Right lobe of liver (tissue), 6 donors: ENCODE measurements around the gene GCSAML. TPM values are rescaled to one million over a fixed set of nuclear protein-coding genes. Genes with fewer than 3 reads are reported as not detected.

Experiments
- ATAC-seq, 4 donors: fragments of 200-7000 bp; cut with Tn5 transposase; one replicate each; pipeline ENCODE4 v1.9.1; 2020; ENCODE audit warnings: mild to moderate bottlenecking in 4 of 4, moderate library complexity in 4 of 4
- DNase-seq, 3 donors: peaks; one replicate each; pipeline ENCODE4 v3.0.0-alpha.2; 2020
- H3K27ac ChIP-seq, 3 donors: fragments of 200-600 bp; one replicate each; pipeline ENCODE4 v1.8.0; 2022
- H3K27me3 ChIP-seq, 2 donors: fragments of 200-600 bp; one replicate each; pipeline ENCODE4 v1.8.0; 2022
- H3K36me3 ChIP-seq, 4 donors: fragments of 200-600 bp; sonication (generic) in 1 of 4; one replicate each; pipeline versions ENCODE4 v1.5.1 to v1.8.0; 2017 to 2022; ENCODE audit warnings: control low read depth in 1 of 4
- H3K4me1 ChIP-seq, 4 donors: fragments of 200-600 bp; sonication (generic) in 1 of 4; one replicate each; pipeline versions ENCODE4 v1.5.1 to v1.8.0; 2017 to 2022; ENCODE audit warnings: control low read depth in 1 of 4
- H3K4me3 ChIP-seq, 3 donors: fragments of 200-600 bp; one replicate each; pipeline ENCODE4 v1.8.0; 2022
- H3K9me3 ChIP-seq, 4 donors: fragments of 200-600 bp; sonication (generic) in 1 of 4; one replicate each; pipeline versions ENCODE4 v1.5.1 to v1.8.0; 2017 to 2022; ENCODE audit warnings: control low read depth in 1 of 4
- POLR2A ChIP-seq: fragments of 450-650 bp; IDR thresholded peaks from one replicate; pipeline ENCODE4 v1.6.1; 2017; ENCODE audit warnings: antibody characterized with exemption, mild to moderate bottlenecking
- whole genome bisulfite sequencing: methylation state at CpG from one replicate; pipeline ENCODE4 v1.1.6; 2018; ENCODE audit warnings: low coverage, low lambda C conversion rate; ENCODE audit not compliant: insufficient coverage; ENCODE audit errors: missing lambda C conversion rate; 5-methylcytosine and 5-hydroxymethylcytosine counted together
- intact Hi-C, 2 donors: fragments of 100-400 bp; cut with DNase I; formaldehyde crosslinking; loops; one replicate each; pipeline versions ENCODE4 v1.11.2 to v1.14.1; 2022
- total RNA-seq, 6 experiments: library from RNA; depleted of rRNA in 2 of 6; stranded (reverse); fragments of >200 nt in 2 of 6; fragmentation: NEBNext Ultra II Directional in 3 of 6; extraction: Animal tissue kit (Norgen Biotek cat#: 25700) in 3 of 6; gene quantifications; one replicate each; pipeline versions ENCODE4 v1.1.0 to v1.2.4, GENCODE V29; 2016 to 2023
- TF ChIP-seq, protein P1 (sequence below), 4 donors: fragments of 200-600 bp in 3 of 4; fragments of 450-650 bp in 1 of 4; IDR thresholded peaks; one replicate each; pipeline versions ENCODE4 v1.5.1 to v1.8.0; 2016 to 2022; ENCODE audit warnings: antibody characterized with exemption in 4 of 4, mild to moderate bottlenecking in 2 of 4
- donor health status: DM: no; HTN: yes; CAD: no.
- donor health status: DM: no; HTN: no; CAD: no.
- donor health status: DM: no; HTN: no; CAD: no.
- donor health status: DM: no; HTN: yes; CAD: no.
- donor health status: DM: no; HTN: yes; CAD: no.

The GCSAML gene
- total RNA-seq, 6 experiments from 2014 or later = 0.24 TPM; not detected in 5

GRCh38 chr1:247540581-247540980 is 8.4 kb upstream of the GCSAML start:
- Histone ChIP-seq H3K27ac (no peak overlapping the region), H3K4me1 (no peaks in the 10 kb centered on the region), H3K27me3 (no peaks in the 10 kb centered on the region), H3K9me3 (no peaks in the 10 kb centered on the region), H3K36me3 (no peaks in the 10 kb centered on the region), H3K4me3 (no peak overlapping the region)
- intact Hi-C loops = no loop called here
- whole genome bisulfite sequencing = 36% methylated on average over 7 of the region's 7 CpGs
- no peak for DNase-seq
- TF ChIP-seq, protein P1, sequence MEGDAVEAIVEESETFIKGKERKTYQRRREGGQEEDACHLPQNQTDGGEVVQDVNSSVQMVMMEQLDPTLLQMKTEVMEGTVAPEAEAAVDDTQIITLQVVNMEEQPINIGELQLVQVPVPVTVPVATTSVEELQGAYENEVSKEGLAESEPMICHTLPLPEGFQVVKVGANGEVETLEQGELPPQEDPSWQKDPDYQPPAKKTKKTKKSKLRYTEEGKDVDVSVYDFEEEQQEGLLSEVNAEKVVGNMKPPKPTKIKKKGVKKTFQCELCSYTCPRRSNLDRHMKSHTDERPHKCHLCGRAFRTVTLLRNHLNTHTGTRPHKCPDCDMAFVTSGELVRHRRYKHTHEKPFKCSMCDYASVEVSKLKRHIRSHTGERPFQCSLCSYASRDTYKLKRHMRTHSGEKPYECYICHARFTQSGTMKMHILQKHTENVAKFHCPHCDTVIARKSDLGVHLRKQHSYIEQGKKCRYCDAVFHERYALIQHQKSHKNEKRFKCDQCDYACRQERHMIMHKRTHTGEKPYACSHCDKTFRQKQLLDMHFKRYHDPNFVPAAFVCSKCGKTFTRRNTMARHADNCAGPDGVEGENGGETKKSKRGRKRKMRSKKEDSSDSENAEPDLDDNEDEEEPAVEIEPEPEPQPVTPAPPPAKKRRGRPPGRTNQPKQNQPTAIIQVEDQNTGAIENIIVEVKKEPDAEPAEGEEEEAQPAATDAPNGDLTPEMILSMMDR (IDR thresholded peaks at IDR 0.05) = no peak
- TF ChIP-seq POLR2A = no peak
- no peak for ATAC-seq

DNA sequence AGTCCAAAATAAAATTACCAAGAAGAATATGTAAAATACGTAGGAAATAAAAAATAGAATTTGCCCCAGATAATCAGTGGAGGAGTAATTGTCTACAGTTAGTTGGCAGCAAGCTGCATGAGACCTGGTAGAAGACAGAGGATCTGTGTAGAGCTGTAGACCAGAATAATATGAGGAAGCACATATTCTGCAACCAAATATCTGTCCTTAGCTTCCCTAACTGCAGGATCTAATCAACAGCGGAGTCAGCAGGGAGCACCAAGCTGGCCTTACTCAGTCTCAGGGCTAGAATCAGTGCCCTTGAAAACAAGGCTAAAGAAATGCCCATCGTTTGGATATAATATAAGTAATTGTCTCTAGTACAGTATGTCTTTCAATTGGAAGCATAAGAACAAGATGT is 6.1 kb upstream of the GCSAML start:
- ATAC-seq (no peak), DNase-seq (no peak)
- intact Hi-C loops = no loop called here
- no peak overlapping the region for H3K4me3 ChIP-seq
- no peaks in the 10 kb centered on the region for H3K9me3 ChIP-seq
- H3K36me3 ChIP-seq = no peaks in the 10 kb centered on the region
- no peaks in the 10 kb centered on the region for H3K4me1 ChIP-seq
- TF ChIP-seq, protein P1 (IDR thresholded peaks at IDR 0.05) = no peak
- H3K27ac ChIP-seq = no peak overlapping the region
- 22% methylated on average over 3 of the region's 3 CpGs for WGBS
- no peaks in the 10 kb centered on the region for H3K27me3 ChIP-seq

DNA sequence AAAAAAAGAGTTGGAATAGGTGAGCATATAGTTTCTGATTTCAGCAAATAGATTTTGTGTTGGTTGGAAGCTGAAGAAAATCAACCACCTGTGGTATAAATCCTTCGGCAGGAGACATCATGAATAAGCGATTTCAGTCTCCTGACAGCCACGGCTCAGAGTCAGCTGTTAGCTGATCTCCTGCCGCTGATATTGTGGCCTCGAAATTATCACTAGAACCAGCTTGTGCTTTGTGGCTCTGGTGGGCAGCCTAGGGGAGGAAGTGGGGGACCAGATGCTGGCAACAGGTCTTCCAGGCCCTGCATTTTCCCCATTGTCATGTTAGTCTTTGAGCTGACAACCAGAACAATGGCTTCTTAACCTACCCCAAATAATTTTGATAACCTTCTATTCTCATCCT is 842 bp upstream of the GCSAML start:
- intact Hi-C loops = no loop called here
- no peak overlapping the region for H3K4me3 ChIP-seq
- no peak overlapping the region for H3K27ac ChIP-seq
- DNase-seq (no peak), ATAC-seq (no peak)
- H3K4me1 ChIP-seq = no peaks in the 10 kb centered on the region
- H3K27me3 ChIP-seq = no peaks in the 10 kb centered on the region
- WGBS = 37% methylated on average over 4 of the region's 5 CpGs
- no peaks in the 10 kb centered on the region for H3K9me3 ChIP-seq
- TF ChIP-seq, protein P1 (IDR thresholded peaks at IDR 0.05) = no peak
- TF ChIP-seq POLR2A = no peak
- H3K36me3 ChIP-seq = no peaks in the 10 kb centered on the region

DNA sequence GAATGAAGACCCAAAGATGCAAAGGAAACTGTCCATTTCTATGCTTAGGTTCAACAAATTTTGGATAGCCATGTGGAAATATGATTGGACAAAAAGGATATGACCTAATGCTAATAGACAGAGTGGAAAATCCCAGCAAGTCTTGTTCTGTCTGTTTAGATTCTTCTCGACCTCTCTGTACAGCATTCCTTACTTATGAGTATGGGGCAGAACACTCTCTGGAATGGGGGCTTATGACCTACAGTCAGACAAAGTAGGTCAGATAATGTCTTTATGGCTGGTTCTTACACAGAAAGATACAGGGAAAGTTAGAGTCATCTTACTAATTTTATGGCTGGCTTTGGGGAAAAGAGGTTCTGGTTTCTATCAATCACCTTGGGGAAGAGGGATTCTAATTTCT is 2.8 kb downstream of the GCSAML start:
- H3K4me1 ChIP-seq = no peaks in the 10 kb centered on the region
- no peak for TF ChIP-seq POLR2A
- TF ChIP-seq, protein P1 (IDR thresholded peaks at IDR 0.05) = no peak
- no peak for DNase-seq
- H3K9me3 ChIP-seq = no peaks in the 10 kb centered on the region
- WGBS = 23% methylated on average over 1 of the region's 1 CpG
- intact Hi-C loops = no loop called here
- H3K27me3 ChIP-seq = no peaks in the 10 kb centered on the region
- H3K36me3 ChIP-seq = no peaks in the 10 kb centered on the region
- H3K4me3 ChIP-seq = no peak overlapping the region
- ATAC-seq = peak in 1 of 4 donors; percentile 18
- no peak overlapping the region for H3K27ac ChIP-seq

DNA sequence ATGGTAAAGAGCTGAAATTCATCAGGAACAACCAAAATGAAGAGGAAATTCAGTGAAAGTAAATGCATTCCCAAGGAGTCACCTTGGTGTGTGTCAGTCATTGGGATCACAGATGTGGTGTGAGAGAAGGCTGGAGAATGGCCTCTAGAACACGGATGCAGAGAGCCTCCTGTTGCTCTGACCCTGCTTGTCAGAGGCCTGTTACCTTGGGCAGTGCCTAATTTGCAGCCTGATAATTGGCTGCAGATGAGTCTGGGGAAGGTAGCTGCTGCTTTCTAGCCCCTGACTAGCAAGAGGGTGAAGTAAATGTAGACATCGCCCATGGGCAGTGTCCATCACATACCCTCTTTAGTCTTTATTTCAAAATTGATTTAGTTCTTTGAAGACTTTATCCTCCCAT is 3.3 kb downstream of the GCSAML start:
- no peaks in the 10 kb centered on the region for H3K36me3 ChIP-seq
- TF ChIP-seq, protein P1 (IDR thresholded peaks at IDR 0.05) = no peak
- TF ChIP-seq POLR2A = no peak
- H3K4me3 ChIP-seq = no peak overlapping the region
- WGBS = 41% methylated on average over 2 of the region's 2 CpGs
- ATAC-seq = no peak
- no peak for DNase-seq
- H3K9me3 ChIP-seq = no peaks in the 10 kb centered on the region
- intact Hi-C loops = no loop called here
- H3K27me3 ChIP-seq = no peaks in the 10 kb centered on the region
- no peaks in the 10 kb centered on the region for H3K4me1 ChIP-seq
- H3K27ac ChIP-seq = no peak overlapping the region
